Measurements from ENCODE around the gene NSMF.
"Not testable (repeated sequence)": the region's sequence is repeated elsewhere in the genome, so short reads cannot be mapped to it uniquely, and the experiment has no call there.

Gene NSMF

GRCh38 chr9:137452006-137452760 is 7.0 kb downstream of the NSMF start:
- peaks cover 0 to 53% (median 8%) of the 10 kb centered on the region in 4 experiments for H3K36me3 ChIP-seq (ENCODE audit: control insufficient read depth in 4 of 4, insufficient read depth in 4 of 4, low read length in 3 of 4)
- H3K4me3 ChIP-seq (ENCODE audit: control insufficient read depth in 1 of 7, extremely low read depth in 1 of 7, insufficient read depth in 4 of 7, low read depth in 2 of 7, low read length in 6 of 7): no peak overlapping the region
- H3K27me3 ChIP-seq (replicated peaks in 2 of 5; ENCODE audit: control insufficient read depth in 4 of 5, insufficient read depth in 5 of 5, low read length in 4 of 5): no peaks in the 10 kb centered on the region
- peaks cover 0 to 43% (median 31%) of the 10 kb centered on the region in 4 experiments for H3K4me1 ChIP-seq (ENCODE audit: control extremely low read depth in 1 of 4, control insufficient read depth in 4 of 4, insufficient read depth in 4 of 4, low read length in 3 of 4)
- H3K27ac ChIP-seq (ENCODE audit: insufficient read depth in 1 of 2, low read depth in 1 of 2, low read length in 2 of 2, poor library complexity in 1 of 2, severe bottlenecking in 2 of 2): no peak overlapping the region
- ChIA-PET POLR2A (no interaction called here), CTCF (interaction anchor here (0.9 to 2.1 kb wide), 2 partner anchors 9 to 166 kb away, joined by 3 to 5 read pairs; no protein-coding TSS in a partner anchor)
- peak in 1 of 3 donors; percentile 41 for DNase-seq
- no peaks in the 10 kb centered on the region for H3K9me3 ChIP-seq (ENCODE audit: control extremely low read depth in 1 of 5, control insufficient read depth in 4 of 5, insufficient read depth in 2 of 5, low read depth in 1 of 5, low read length in 4 of 5)
- WGBS (ENCODE audit: insufficient coverage): 80% methylated on average over 12 of the region's 17 CpGs

DNA sequence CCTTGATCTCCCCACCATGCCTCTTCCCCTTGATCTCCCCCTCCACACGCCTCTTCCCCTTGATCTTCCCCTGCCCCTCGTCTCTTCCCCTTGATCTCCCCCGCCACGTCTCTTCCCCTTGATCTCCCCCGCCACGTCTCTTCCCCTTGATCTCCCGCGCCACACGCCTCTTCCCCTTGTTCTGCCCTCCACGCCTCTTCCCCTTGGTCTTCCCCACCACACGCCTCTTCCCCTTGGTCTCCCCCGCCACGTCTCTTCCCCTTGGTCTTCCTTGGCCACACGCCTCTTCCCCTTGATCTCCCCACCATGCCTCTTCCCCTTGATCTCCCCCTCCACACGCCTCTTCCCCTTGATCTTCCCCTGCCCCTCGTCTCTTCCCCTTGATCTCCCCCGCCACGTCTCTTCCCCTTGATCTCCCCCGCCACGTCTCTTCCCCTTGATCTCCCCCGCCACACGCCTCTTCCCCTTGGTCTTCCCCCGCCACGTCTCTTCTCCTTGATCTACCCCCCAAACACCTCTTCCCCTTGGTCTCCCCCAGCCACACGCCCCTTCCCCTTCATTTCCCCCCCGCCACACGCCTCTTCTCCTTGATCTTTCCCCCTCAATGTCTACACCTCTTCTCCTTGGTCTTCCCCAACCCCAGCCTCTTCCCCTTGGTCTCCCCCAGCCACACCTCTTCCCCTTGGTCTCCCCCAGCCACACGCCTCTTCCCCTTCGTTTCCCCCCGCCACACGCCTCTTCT is 7.7 kb downstream of the NSMF start:
- peaks cover 0 to 45% (median 32%) of the 10 kb centered on the region in 4 experiments for H3K4me1 ChIP-seq (ENCODE audit: control extremely low read depth in 1 of 4, control insufficient read depth in 4 of 4, insufficient read depth in 4 of 4, low read length in 3 of 4)
- H3K9me3 ChIP-seq (ENCODE audit: control extremely low read depth in 1 of 5, control insufficient read depth in 4 of 5, insufficient read depth in 2 of 5, low read depth in 1 of 5, low read length in 4 of 5); H3K27me3 ChIP-seq (replicated peaks in 2 of 5; ENCODE audit: control insufficient read depth in 4 of 5, insufficient read depth in 5 of 5, low read length in 4 of 5); POLR2A ChIA-PET; H3K27ac ChIP-seq (ENCODE audit: insufficient read depth in 1 of 2, low read depth in 1 of 2, low read length in 2 of 2, poor library complexity in 1 of 2, severe bottlenecking in 2 of 2); H3K4me3 ChIP-seq (ENCODE audit: control insufficient read depth in 1 of 7, extremely low read depth in 1 of 7, insufficient read depth in 4 of 7, low read depth in 2 of 7, low read length in 6 of 7); DNase-seq; CTCF ChIA-PET: not testable (repeated sequence)
- peaks cover 0 to 46% (median 8%) of the 10 kb centered on the region in 4 experiments for H3K36me3 ChIP-seq (ENCODE audit: control insufficient read depth in 4 of 4, insufficient read depth in 4 of 4, low read length in 3 of 4)
- 14% methylated on average over 2 of the region's 31 CpGs for WGBS (ENCODE audit: insufficient coverage)

DNA sequence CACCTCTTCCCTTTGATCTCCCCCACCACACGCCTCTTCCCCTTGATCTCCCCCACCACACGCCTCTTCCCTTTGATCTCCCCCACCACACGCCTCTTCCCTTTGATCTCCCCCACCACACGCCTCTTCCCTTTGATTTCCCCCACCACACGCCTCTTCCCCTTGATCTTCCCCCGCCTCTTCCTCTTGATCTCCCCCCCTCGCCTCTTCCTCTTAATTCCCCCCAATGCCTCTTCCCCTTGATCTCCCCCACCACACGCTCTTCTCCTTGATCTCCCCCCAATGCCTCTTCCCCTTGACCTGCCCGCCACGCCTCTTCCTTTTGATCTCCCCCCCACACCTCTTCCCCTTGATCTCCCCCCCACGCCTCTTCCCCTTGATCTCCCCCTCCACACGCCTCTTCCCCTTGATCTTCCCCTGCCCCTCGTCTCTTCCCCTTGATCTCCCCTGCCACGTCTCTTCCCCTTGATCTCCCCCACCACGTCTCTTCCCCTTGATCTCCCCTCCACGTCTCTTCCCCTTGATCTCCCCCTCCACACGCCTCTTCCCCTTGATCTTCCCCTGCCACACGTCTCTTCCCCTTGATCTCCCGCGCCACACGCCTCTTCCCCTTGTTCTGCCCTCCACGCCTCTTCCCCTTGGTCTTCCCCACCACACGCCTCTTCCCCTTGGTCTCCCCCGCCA is 8.5 kb downstream of the NSMF start:
- 28% methylated on average over 5 of the region's 24 CpGs for WGBS (ENCODE audit: insufficient coverage)
- peaks cover 0 to 39% (median 8%) of the 10 kb centered on the region in 4 experiments for H3K36me3 ChIP-seq (ENCODE audit: control insufficient read depth in 4 of 4, insufficient read depth in 4 of 4, low read length in 3 of 4)
- CTCF ChIA-PET: interaction anchor here (0.6 kb wide), 1 partner anchor 177 kb away, joined by 3 read pairs; no protein-coding TSS in a partner anchor
- POLR2A ChIA-PET; H3K27ac ChIP-seq (ENCODE audit: insufficient read depth in 1 of 2, low read depth in 1 of 2, low read length in 2 of 2, poor library complexity in 1 of 2, severe bottlenecking in 2 of 2); H3K27me3 ChIP-seq (replicated peaks in 2 of 5; ENCODE audit: control insufficient read depth in 4 of 5, insufficient read depth in 5 of 5, low read length in 4 of 5); H3K4me3 ChIP-seq (ENCODE audit: control insufficient read depth in 1 of 7, extremely low read depth in 1 of 7, insufficient read depth in 4 of 7, low read depth in 2 of 7, low read length in 6 of 7); H3K9me3 ChIP-seq (ENCODE audit: control extremely low read depth in 1 of 5, control insufficient read depth in 4 of 5, insufficient read depth in 2 of 5, low read depth in 1 of 5, low read length in 4 of 5): not testable (repeated sequence)
- peaks cover 0 to 49% (median 32%) of the 10 kb centered on the region in 4 experiments for H3K4me1 ChIP-seq (ENCODE audit: control extremely low read depth in 1 of 4, control insufficient read depth in 4 of 4, insufficient read depth in 4 of 4, low read length in 3 of 4)
- DNase-seq: peak in 2 of 3 donors; percentile 40 to 47

DNA sequence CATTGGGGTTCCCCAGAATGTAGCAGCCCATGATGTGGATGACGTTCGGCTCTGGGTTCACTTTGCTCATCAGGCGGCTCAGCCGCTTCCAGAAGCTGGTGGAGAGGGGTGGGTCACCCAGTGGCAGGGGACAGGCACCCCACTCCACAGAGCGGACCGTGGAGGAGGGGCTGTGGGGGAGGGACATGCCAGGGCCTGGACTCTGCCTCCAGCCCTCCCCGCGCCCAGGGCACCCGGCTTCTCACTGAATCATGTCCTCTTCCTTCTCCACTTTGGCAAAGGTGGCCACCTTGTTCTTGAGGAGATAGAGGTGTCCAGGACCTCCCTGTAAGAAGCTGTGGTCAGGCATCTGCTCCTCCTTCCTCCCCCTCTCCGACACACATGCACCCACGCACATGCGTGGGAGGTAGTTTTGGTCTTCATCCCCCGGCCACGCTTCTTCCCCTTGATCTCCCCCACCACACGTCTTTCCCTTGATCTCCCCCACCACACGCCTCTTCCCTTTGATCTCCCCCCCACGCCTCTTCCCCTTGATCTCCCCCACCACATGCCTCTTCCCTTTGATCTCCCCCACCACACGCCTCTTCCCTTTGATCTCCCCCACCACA is 9.1 kb downstream of the NSMF start:
- no peaks in the 10 kb centered on the region for H3K9me3 ChIP-seq (ENCODE audit: control extremely low read depth in 1 of 5, control insufficient read depth in 4 of 5, insufficient read depth in 2 of 5, low read depth in 1 of 5, low read length in 4 of 5)
- DNase-seq: peak in 1 of 3 donors; percentile 33
- CTCF ChIA-PET: interaction anchor here (0.6 to 1.1 kb wide), 2 partner anchors 28 to 177 kb away, joined by 3 read pairs; partner anchors contain the start of gene EXD3
- no peak overlapping the region for H3K4me3 ChIP-seq (ENCODE audit: control insufficient read depth in 1 of 7, extremely low read depth in 1 of 7, insufficient read depth in 4 of 7, low read depth in 2 of 7, low read length in 6 of 7)
- peaks cover 0 to 55% (median 34%) of the 10 kb centered on the region in 4 experiments for H3K4me1 ChIP-seq (ENCODE audit: control extremely low read depth in 1 of 4, control insufficient read depth in 4 of 4, insufficient read depth in 4 of 4, low read length in 3 of 4)
- peaks cover 0 to 35% (median 7%) of the 10 kb centered on the region in 4 experiments for H3K36me3 ChIP-seq (ENCODE audit: control insufficient read depth in 4 of 4, insufficient read depth in 4 of 4, low read length in 3 of 4)
- H3K27me3 ChIP-seq (replicated peaks in 2 of 5; ENCODE audit: control insufficient read depth in 4 of 5, insufficient read depth in 5 of 5, low read length in 4 of 5): no peaks in the 10 kb centered on the region
- POLR2A ChIA-PET: no interaction called here
- H3K27ac ChIP-seq (ENCODE audit: insufficient read depth in 1 of 2, low read depth in 1 of 2, low read length in 2 of 2, poor library complexity in 1 of 2, severe bottlenecking in 2 of 2): no peak overlapping the region
- WGBS (ENCODE audit: insufficient coverage): 92% methylated on average over 10 of the region's 18 CpGs

GRCh38 chr9:137449081-137449844 is 9.9 kb downstream of the NSMF start:
- POLR2A ChIA-PET: interaction anchor here (0.7 to 1.5 kb wide), 2 partner anchors 13 to 217 kb away, joined by 4 read pairs; no protein-coding TSS in a partner anchor
- H3K4me3 ChIP-seq (ENCODE audit: control insufficient read depth in 1 of 7, extremely low read depth in 1 of 7, insufficient read depth in 4 of 7, low read depth in 2 of 7, low read length in 6 of 7): no peak overlapping the region
- 96% methylated on average over 34 of the region's 36 CpGs for WGBS (ENCODE audit: insufficient coverage)
- H3K27ac ChIP-seq (ENCODE audit: insufficient read depth in 1 of 2, low read depth in 1 of 2, low read length in 2 of 2, poor library complexity in 1 of 2, severe bottlenecking in 2 of 2): no peak overlapping the region
- no peaks in the 10 kb centered on the region for H3K27me3 ChIP-seq (replicated peaks in 2 of 5; ENCODE audit: control insufficient read depth in 4 of 5, insufficient read depth in 5 of 5, low read length in 4 of 5)
- H3K36me3 ChIP-seq (ENCODE audit: control insufficient read depth in 4 of 4, insufficient read depth in 4 of 4, low read length in 3 of 4): peaks cover 0 to 28% (median 7%) of the 10 kb centered on the region in 4 experiments
- peaks cover 0 to 48% (median 28%) of the 10 kb centered on the region in 4 experiments for H3K4me1 ChIP-seq (ENCODE audit: control extremely low read depth in 1 of 4, control insufficient read depth in 4 of 4, insufficient read depth in 4 of 4, low read length in 3 of 4)
- no peak for DNase-seq
- H3K9me3 ChIP-seq (ENCODE audit: control extremely low read depth in 1 of 5, control insufficient read depth in 4 of 5, insufficient read depth in 2 of 5, low read depth in 1 of 5, low read length in 4 of 5): no peaks in the 10 kb centered on the region
- CTCF ChIA-PET: interaction anchor here (1.1 kb wide), 1 partner anchor 27 kb away, joined by 3 read pairs; the partner anchor contains the start of gene EXD3

DNA sequence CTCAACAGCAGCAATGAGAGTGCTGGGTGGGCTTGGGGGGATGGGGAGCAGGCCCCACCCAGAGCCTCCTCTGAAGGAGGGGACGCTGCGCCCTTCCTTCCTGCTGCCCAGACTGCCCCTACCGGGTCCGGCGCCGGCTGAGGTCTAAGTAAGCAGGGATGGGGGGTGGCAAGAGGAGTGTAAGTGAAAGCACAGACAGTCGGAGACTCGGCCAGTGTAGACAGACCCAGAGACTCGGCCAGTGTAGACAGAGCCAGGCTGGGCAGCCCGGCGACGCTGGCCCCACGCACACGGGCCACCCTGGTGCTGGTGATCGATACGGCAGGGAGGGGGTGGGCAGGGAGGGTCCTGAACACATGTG is 10.6 kb downstream of the NSMF start:
- H3K27ac ChIP-seq (ENCODE audit: insufficient read depth in 1 of 2, low read depth in 1 of 2, low read length in 2 of 2, poor library complexity in 1 of 2, severe bottlenecking in 2 of 2): no peak overlapping the region
- H3K36me3 ChIP-seq (ENCODE audit: control insufficient read depth in 4 of 4, insufficient read depth in 4 of 4, low read length in 3 of 4): peaks cover 0 to 28% (median 7%) of the 10 kb centered on the region in 4 experiments
- H3K4me3 ChIP-seq (ENCODE audit: control insufficient read depth in 1 of 7, extremely low read depth in 1 of 7, insufficient read depth in 4 of 7, low read depth in 2 of 7, low read length in 6 of 7): no peak overlapping the region
- ChIA-PET CTCF (interaction anchor here (1.1 to 1.7 kb wide), 3 partner anchors 14 to 162 kb away, joined by 3 to 5 read pairs (median 3); no protein-coding TSS in a partner anchor), POLR2A (interaction anchor here (0.7 to 1.5 kb wide), 2 partner anchors 12 to 217 kb away, joined by 4 read pairs; no protein-coding TSS in a partner anchor)
- H3K4me1 ChIP-seq (ENCODE audit: control extremely low read depth in 1 of 4, control insufficient read depth in 4 of 4, insufficient read depth in 4 of 4, low read length in 3 of 4): peaks cover 0 to 44% (median 24%) of the 10 kb centered on the region in 4 experiments
- WGBS (ENCODE audit: insufficient coverage): 98% methylated on average over 9 of the region's 16 CpGs
- no peaks in the 10 kb centered on the region for H3K9me3 ChIP-seq (ENCODE audit: control extremely low read depth in 1 of 5, control insufficient read depth in 4 of 5, insufficient read depth in 2 of 5, low read depth in 1 of 5, low read length in 4 of 5)
- DNase-seq: no peak
- no peaks in the 10 kb centered on the region for H3K27me3 ChIP-seq (replicated peaks in 2 of 5; ENCODE audit: control insufficient read depth in 4 of 5, insufficient read depth in 5 of 5, low read length in 4 of 5)

Data from common myeloid progenitor, CD34-positive (primary cell).